Coronary artery (tissue), 2 donors: ENCODE data around the gene C5AR2.
"Not testable (repeated sequence)": the region's sequence is repeated elsewhere in the genome, so short reads cannot be mapped to it uniquely, and the experiment has no call there.

ENCODE experiments used
- DNase-seq: peaks from one replicate; pipeline ENCODE4 v3.0.0-alpha.2; 2017; ENCODE audit warnings: low spot score
- H3K27ac ChIP-seq, 2 donors: fragments of 200-600 bp; sonication (generic); one replicate each; pipeline ENCODE4 v1.5.1; 2016 to 2019
- H3K4me3 ChIP-seq: fragments of 200-600 bp; sonication (generic); 2 replicates; pipeline ENCODE4 v1.5.1; 2016; ENCODE audit warnings: mild to moderate bottlenecking, moderate library complexity
- CTCF ChIP-seq: fragments of 200-600 bp; sonication (generic); IDR thresholded peaks from one replicate; pipeline ENCODE4 v1.5.1; 2019; ENCODE audit warnings: antibody characterized with exemption

C5AR2 gene

GRCh38 chr19:47331931-47332547, at the start of gene C5AR2:
Gene C5AR2 (plus strand): TSS chr19:47332175. CDS start chr19:47340800, 8,625 bp downstream.
- DNase-seq, result no peak
- Histone ChIP-seq H3K27ac (peak within 1 kb of the TSS; percentile 17 to 69), H3K4me3 (peak within 1 kb of the TSS; percentile 47)
- TF ChIP-seq CTCF, result no peak

- Histone ChIP-seq H3K27ac (peak overlapping the region in 1 of 2 donors; percentile 32), H3K4me3 (no peak overlapping the region)
- no peak for DNase-seq
- no peak for TF ChIP-seq CTCF
Observed at GRCh38 chr19:47283405-47284059, 48.4 kb upstream of the C5AR2 start.

GRCh38 chr19:47284324-47284899, 47.6 kb upstream of the C5AR2 start:
- no peak overlapping the region for H3K4me3 ChIP-seq
- H3K27ac ChIP-seq, result no peak overlapping the region
- no peak for DNase-seq
- TF ChIP-seq CTCF, result peak; percentile 87

- H3K4me3 ChIP-seq, result no peak overlapping the region
- peak; percentile 67 for TF ChIP-seq CTCF
- no peak overlapping the region for H3K27ac ChIP-seq
- DNase-seq, result no peak
Observed at GRCh38 chr19:47296036-47296435, 35.9 kb upstream of the C5AR2 start.

GRCh38 chr19:47300867-47301266, 31.1 kb upstream of the C5AR2 start:
- not testable (repeated sequence) for H3K4me3 ChIP-seq, H3K27ac ChIP-seq, DNase-seq

- DNase-seq, result no peak
- no peak for TF ChIP-seq CTCF
- H3K4me3 ChIP-seq, result no peak overlapping the region
- H3K27ac ChIP-seq, result no peak overlapping the region
Observed at GRCh38 chr19:47302249-47302648, 29.7 kb upstream of the C5AR2 start.

- no peak for TF ChIP-seq CTCF
- Histone ChIP-seq H3K4me3 (no peak overlapping the region), H3K27ac (no peak overlapping the region)
- DNase-seq, result no peak
Observed at GRCh38 chr19:47303966-47304365, 28.0 kb upstream of the C5AR2 start.
